ENCODE results near the gene LSM12.

LSM12 gene

GRCh38 chr17:44095647-44096496, 29.4 kb upstream of the LSM12 start:
- peak; percentile 94 for DNase-seq (ENCODE audit: low read depth)

GRCh38 chr17:44095388-44095646, 28.8 kb upstream of the LSM12 start:
- no peak for DNase-seq (ENCODE audit: low read depth)

GRCh38 chr17:44094701-44095387, 28.4 kb upstream of the LSM12 start:
- DNase-seq (ENCODE audit: low read depth) = no peak

- DNase-seq (ENCODE audit: low read depth) = no peak
Measured at GRCh38 chr17:44093231-44093900, 26.9 kb upstream of the LSM12 start.

GRCh38 chr17:44092051-44092450, 25.6 kb upstream of the LSM12 start:
- no peak for DNase-seq (ENCODE audit: low read depth)

GRCh38 chr17:44091200-44091997, 24.9 kb upstream of the LSM12 start:
- DNase-seq (ENCODE audit: low read depth) = no peak

GRCh38 chr17:44088254-44088653, 21.8 kb upstream of the LSM12 start:
- DNase-seq (ENCODE audit: low read depth) = no peak

GRCh38 chr17:44087319-44087718, 20.8 kb upstream of the LSM12 start:
- no peak for DNase-seq (ENCODE audit: low read depth)

- peak; percentile 96 for DNase-seq (ENCODE audit: low read depth)
Measured at GRCh38 chr17:44086364-44087311, 20.2 kb upstream of the LSM12 start.

- DNase-seq (ENCODE audit: low read depth) = no peak
Measured at GRCh38 chr17:44085908-44086307, 19.4 kb upstream of the LSM12 start.

- DNase-seq (ENCODE audit: low read depth) = no peak
Measured at GRCh38 chr17:44084921-44085320, 18.4 kb upstream of the LSM12 start.

GRCh38 chr17:44084131-44084538, 17.7 kb upstream of the LSM12 start:
- DNase-seq (ENCODE audit: low read depth) = peak; percentile 60

- DNase-seq (ENCODE audit: low read depth) = peak; percentile 59
Measured at GRCh38 chr17:44083250-44083849, 16.9 kb upstream of the LSM12 start.

- no peak for DNase-seq (ENCODE audit: low read depth)
Measured at GRCh38 chr17:44082256-44082927, 15.9 kb upstream of the LSM12 start.

- peak; percentile 46 for DNase-seq (ENCODE audit: low read depth)
Measured at GRCh38 chr17:44081681-44082080, 15.2 kb upstream of the LSM12 start.

- no peak for DNase-seq (ENCODE audit: low read depth)
Measured at GRCh38 chr17:44079877-44080821, 13.7 kb upstream of the LSM12 start.

- no peak for DNase-seq (ENCODE audit: low read depth)
Measured at GRCh38 chr17:44078412-44078811, 11.9 kb upstream of the LSM12 start.

- no peak for DNase-seq (ENCODE audit: low read depth)
Measured at GRCh38 chr17:44077595-44077909, 11.1 kb upstream of the LSM12 start.

Measured in ELR (cell line).